Transverse colon (tissue), 4 donors: ENCODE measurements around the gene TMEM178B. TPM values are rescaled to one million over a fixed set of nuclear protein-coding genes. Genes with fewer than 3 reads are reported as not detected.

Source experiments
- DNase-seq: peaks from one replicate; pipeline ENCODE4 v3.0.0-alpha.2; 2019
- H3K27ac ChIP-seq, 4 donors: fragments of 200-600 bp; sonication (generic); 2 replicates each; pipeline ENCODE4 v1.5.1; 2016 to 2018; ENCODE audit warnings: inconsistent platforms in 4 of 4
- H3K27me3 ChIP-seq: fragments of 200-600 bp; sonication (generic); 2 replicates; pipeline ENCODE4 v1.5.1; 2017; ENCODE audit warnings: inconsistent platforms
- H3K36me3 ChIP-seq, 4 donors: fragments of 200-600 bp; sonication (generic); 2 replicates each; pipeline ENCODE4 v1.5.1; 2017 to 2019; ENCODE audit warnings: inconsistent platforms in 4 of 4
- H3K4me1 ChIP-seq, 4 donors: fragments of 200-600 bp; sonication (generic); 2 replicates each; pipeline ENCODE4 v1.5.1; 2017 to 2020; ENCODE audit warnings: inconsistent platforms in 4 of 4
- H3K4me3 ChIP-seq, 4 donors: fragments of 200-600 bp; sonication (generic); 1 replicate in 1 of 4; 2 replicates in 3 of 4; pipeline versions ENCODE4 v1.5.1 to v1.6.1; 2017 to 2019; ENCODE audit warnings: inconsistent platforms in 4 of 4
- H3K9me3 ChIP-seq, 2 donors: fragments of 200-600 bp; sonication (generic); 2 replicates each; pipeline ENCODE4 v1.5.1; 2017 to 2019; ENCODE audit warnings: inconsistent platforms in 2 of 2
- EP300 ChIP-seq: sonication (generic); formaldehyde crosslinking; IDR thresholded peaks from one replicate; pipeline ENCODE4 v1.6.1; 2017; ENCODE audit warnings: antibody characterized with exemption, low read depth
- POLR2A ChIP-seq: fragments of 450-650 bp; IDR thresholded peaks from one replicate; pipeline ENCODE4 v1.6.1; 2016; ENCODE audit warnings: antibody characterized with exemption, mild to moderate bottlenecking, moderate library complexity
- POLR2AphosphoS5 ChIP-seq, 3 donors: sonication (generic); formaldehyde crosslinking; IDR thresholded peaks; one replicate each; pipeline ENCODE4 v1.6.1; 2016; ENCODE audit warnings: antibody characterized with exemption in 3 of 3
- WGBS, 2 donors: methylation state at CpG; one replicate each; pipeline ENCODE4 v1.1.5; 2018; ENCODE audit warnings: low coverage in 1 of 2; 5-methylcytosine and 5-hydroxymethylcytosine counted together
- in situ Hi-C, 4 donors: fragments of 200-750 bp; cut with MboI; loops; one replicate each; pipeline versions ENCODE4 v1.15.0 to v1.15.1; 2017; ENCODE audit warnings: low sequenced_read_pairs in 3 of 4, low pct_ligation_motif_present in 1 of 4, low pct_unique_long_range_greater_than_20kb in 1 of 4
- intact Hi-C: fragments of 100-400 bp; cut with DNase I; formaldehyde crosslinking; loops from one replicate; pipeline ENCODE4 v1.15.1; 2023; ENCODE audit warnings: low total_unique reads
- total RNA-seq, 4 donors: library from RNA; depleted of rRNA; stranded (reverse); fragments of >200 nt; gene quantifications; one replicate each; pipeline ENCODE4 v1.1.0, GENCODE V29; 2016
- TF ChIP-seq, protein P1 (sequence below), 5 experiments: fragments of 200-600 bp in 3 of 5; fragments of 450-650 bp in 2 of 5; sonication (generic) in 3 of 5; IDR thresholded peaks; 1 replicate in 2 of 5; 2 replicates in 3 of 5; pipeline ENCODE4 v1.5.1; 2016 to 2017; ENCODE audit warnings: antibody characterized with exemption in 5 of 5, inconsistent platforms in 3 of 5, mild to moderate bottlenecking in 2 of 5, moderate library complexity in 1 of 5

TMEM178B gene
- total RNA-seq, 4 donors from 2014 or later: 0.32 to 0.82 (median 0.39) TPM

DNA sequence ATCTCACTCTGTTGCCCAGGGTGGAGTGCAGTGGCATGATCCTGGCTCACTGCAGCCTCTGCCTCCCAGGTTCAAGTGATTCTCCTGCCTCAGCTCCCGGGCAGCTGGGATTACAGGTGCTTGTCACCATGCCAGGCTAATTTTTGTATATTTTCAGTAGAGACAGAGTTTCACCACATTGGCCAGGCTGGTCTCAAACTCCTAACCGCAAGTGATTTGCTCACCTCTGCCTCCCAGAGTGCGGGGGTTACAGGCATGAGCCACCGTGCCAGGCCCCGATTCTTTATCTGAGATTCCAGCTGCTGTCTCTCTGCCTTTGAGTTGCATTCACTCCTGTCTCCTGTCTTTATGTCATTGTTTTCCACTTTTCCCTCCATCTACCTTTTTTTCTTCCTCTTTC lies 168.7 kb downstream of the TMEM178B start:
- DNase-seq: no peak
- WGBS, 2 donors: 81% methylated on average over 5 of the region's 5 CpGs; no CpG with 5 or more reads in 1 of the 2 donors
- Histone ChIP-seq H3K27me3 (no peaks in the 10 kb centered on the region), H3K36me3 (no peaks in the 10 kb centered on the region), H3K9me3 (no peaks in the 10 kb centered on the region), H3K27ac (no peak overlapping the region), H3K4me3 (no peak overlapping the region), H3K4me1 (no peaks in the 10 kb centered on the region)
- intact Hi-C loops (no loop called here), in situ Hi-C loops (no loop called here)
- no peak for TF ChIP-seq POLR2AphosphoS5 (IDR thresholded peaks at IDR 0.05)
- no peak for TF ChIP-seq POLR2A
- TF ChIP-seq, protein P1, sequence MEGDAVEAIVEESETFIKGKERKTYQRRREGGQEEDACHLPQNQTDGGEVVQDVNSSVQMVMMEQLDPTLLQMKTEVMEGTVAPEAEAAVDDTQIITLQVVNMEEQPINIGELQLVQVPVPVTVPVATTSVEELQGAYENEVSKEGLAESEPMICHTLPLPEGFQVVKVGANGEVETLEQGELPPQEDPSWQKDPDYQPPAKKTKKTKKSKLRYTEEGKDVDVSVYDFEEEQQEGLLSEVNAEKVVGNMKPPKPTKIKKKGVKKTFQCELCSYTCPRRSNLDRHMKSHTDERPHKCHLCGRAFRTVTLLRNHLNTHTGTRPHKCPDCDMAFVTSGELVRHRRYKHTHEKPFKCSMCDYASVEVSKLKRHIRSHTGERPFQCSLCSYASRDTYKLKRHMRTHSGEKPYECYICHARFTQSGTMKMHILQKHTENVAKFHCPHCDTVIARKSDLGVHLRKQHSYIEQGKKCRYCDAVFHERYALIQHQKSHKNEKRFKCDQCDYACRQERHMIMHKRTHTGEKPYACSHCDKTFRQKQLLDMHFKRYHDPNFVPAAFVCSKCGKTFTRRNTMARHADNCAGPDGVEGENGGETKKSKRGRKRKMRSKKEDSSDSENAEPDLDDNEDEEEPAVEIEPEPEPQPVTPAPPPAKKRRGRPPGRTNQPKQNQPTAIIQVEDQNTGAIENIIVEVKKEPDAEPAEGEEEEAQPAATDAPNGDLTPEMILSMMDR (IDR thresholded peaks at IDR 0.05): no peak
- TF ChIP-seq EP300: no peak

DNA sequence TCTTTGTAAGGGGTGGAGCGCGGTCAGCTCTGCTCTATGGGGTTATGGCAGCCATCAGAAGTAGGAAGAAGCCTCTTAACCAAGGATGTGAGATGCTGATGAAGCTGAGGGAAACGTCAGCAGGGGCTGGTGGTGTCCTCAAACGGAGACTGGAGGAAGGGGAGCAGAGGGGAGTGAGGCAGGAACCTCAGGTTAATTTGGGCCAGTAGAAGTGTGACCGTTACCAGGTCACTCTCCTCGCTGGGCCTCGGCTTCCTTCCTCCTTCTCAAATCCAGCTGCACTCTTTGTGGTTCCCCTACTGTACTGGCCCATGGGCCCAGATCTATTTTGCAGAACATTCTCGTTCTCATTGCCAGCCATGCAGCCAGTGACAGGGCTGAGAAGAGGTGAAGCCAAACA lies 169.5 kb downstream of the TMEM178B start:
- Histone ChIP-seq H3K27ac (no peak overlapping the region), H3K36me3 (no peaks in the 10 kb centered on the region), H3K27me3 (no peaks in the 10 kb centered on the region), H3K9me3 (no peaks in the 10 kb centered on the region), H3K4me3 (no peak overlapping the region), H3K4me1 (no peaks in the 10 kb centered on the region)
- in situ Hi-C loops (no loop called here), intact Hi-C loops (no loop called here)
- no peak for DNase-seq
- 62% methylated on average over 7 to 8 of the region's 8 CpGs for WGBS, 2 donors
- no peak for TF ChIP-seq EP300
- TF ChIP-seq POLR2A: no peak
- TF ChIP-seq POLR2AphosphoS5 (IDR thresholded peaks at IDR 0.05): no peak
- TF ChIP-seq, protein P1 (IDR thresholded peaks at IDR 0.05): no peak

DNA sequence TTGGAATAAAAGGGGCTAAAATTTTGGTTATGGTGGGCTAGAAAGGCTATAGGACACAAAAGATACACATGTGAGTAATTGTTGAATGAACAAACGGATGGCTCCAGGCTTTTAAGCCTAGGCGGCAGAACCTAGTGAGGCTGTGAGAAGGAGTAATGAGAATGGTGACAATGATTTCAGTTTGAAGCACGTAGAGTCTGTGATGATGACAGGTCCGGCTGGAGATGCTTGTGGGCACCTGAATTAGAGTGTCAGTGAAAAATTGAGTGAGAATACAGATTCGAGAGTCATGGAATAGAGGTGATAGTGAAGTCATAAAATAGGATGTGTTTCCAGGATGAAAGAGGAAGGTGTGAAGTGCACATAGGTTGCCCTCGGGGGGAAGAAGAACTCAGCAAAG lies 170.6 kb downstream of the TMEM178B start:
- Histone ChIP-seq H3K27me3 (no peaks in the 10 kb centered on the region), H3K27ac (no peak overlapping the region), H3K9me3 (no peaks in the 10 kb centered on the region), H3K36me3 (no peaks in the 10 kb centered on the region), H3K4me3 (no peak overlapping the region), H3K4me1 (no peaks in the 10 kb centered on the region)
- intact Hi-C loops: no loop called here
- DNase-seq: no peak
- TF ChIP-seq POLR2A (no peak), EP300 (no peak), POLR2AphosphoS5 (IDR thresholded peaks at IDR 0.05) (no peak)
- TF ChIP-seq, protein P1 (IDR thresholded peaks at IDR 0.05): no peak
- in situ Hi-C loops: no loop called here
- 68 to 70% methylated on average over 5 to 6 of the region's 6 CpGs for WGBS, 2 donors

DNA sequence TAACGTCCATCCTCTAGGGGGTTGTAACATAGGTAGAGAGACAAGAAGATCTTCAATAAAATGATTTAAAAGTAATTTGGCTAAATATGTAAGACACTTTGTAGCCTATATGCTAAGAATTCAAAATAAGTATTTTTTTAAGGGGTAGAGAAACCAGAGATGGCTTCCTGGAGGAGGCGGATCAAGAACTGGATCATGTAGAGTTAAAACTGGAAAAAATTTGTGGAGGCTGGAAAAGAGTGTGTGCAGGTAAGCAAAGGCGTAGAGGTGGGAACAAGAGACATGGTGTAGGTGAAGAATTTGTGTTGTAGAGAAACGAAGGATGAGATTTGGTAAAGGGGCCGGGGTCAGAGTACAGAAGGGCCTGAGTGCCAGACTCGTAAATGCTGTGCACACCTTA lies 172.6 kb downstream of the TMEM178B start:
- no peak for DNase-seq
- Histone ChIP-seq H3K27ac (no peak overlapping the region), H3K4me3 (no peak overlapping the region), H3K9me3 (no peaks in the 10 kb centered on the region), H3K27me3 (no peaks in the 10 kb centered on the region), H3K36me3 (no peaks in the 10 kb centered on the region), H3K4me1 (no peaks in the 10 kb centered on the region)
- intact Hi-C loops (no loop called here), in situ Hi-C loops (no loop called here)
- no peak for TF ChIP-seq POLR2AphosphoS5 (IDR thresholded peaks at IDR 0.05)
- TF ChIP-seq EP300: no peak
- TF ChIP-seq, protein P1 (IDR thresholded peaks at IDR 0.05): no peak
- TF ChIP-seq POLR2A: no peak
- 78 to 80% methylated on average over 6 of the region's 6 CpGs for WGBS, 2 donors
